DOHH2 (cell line): ENCODE results near the gene MUC5B.

Experiments used
- H3F3A ChIP-seq: fragments of 200-600 bp; sonication (generic), shearing (Covaris generic); 2 replicates; pipeline ENCODE4 v1.6.0; 2016; ENCODE audit warnings: antibody characterized with exemption, mild to moderate bottlenecking; ENCODE audit not compliant: control insufficient read depth, insufficient read depth
- H3K27ac ChIP-seq: fragments of 200-600 bp; sonication (generic); 2 replicates; pipeline ENCODE4 v1.5.1; 2014; ENCODE audit warnings: low read depth, mild to moderate bottlenecking, low read length, moderate library complexity
- H3K27me3 ChIP-seq: fragments of 200-600 bp; sonication (generic); 2 replicates; pipeline ENCODE4 v1.6.1; 2014; ENCODE audit warnings: mild to moderate bottlenecking, low read length, mixed read lengths; ENCODE audit not compliant: control insufficient read depth
- H3K36me3 ChIP-seq: fragments of 200-600 bp; sonication (generic); 2 replicates; pipeline ENCODE4 v1.6.1; 2014; ENCODE audit warnings: mild to moderate bottlenecking, low read length, moderate library complexity, mixed read lengths; ENCODE audit not compliant: control insufficient read depth
- H3K4me1 ChIP-seq: fragments of 200-600 bp; sonication (generic); 2 replicates; pipeline ENCODE4 v1.6.1; 2014; ENCODE audit warnings: mild to moderate bottlenecking, low read length, mixed read lengths; ENCODE audit not compliant: control insufficient read depth
- H3K4me2 ChIP-seq: fragments of 200-600 bp; sonication (generic); 2 replicates; pipeline ENCODE4 v1.6.0; 2014; ENCODE audit warnings: mild to moderate bottlenecking, low read length, moderate library complexity
- H3K4me3 ChIP-seq: fragments of 200-600 bp; sonication (generic); 2 replicates; pipeline ENCODE4 v1.5.1; 2014; ENCODE audit warnings: mild to moderate bottlenecking, low read length, mixed read lengths
- H3K79me2 ChIP-seq: fragments of 200-600 bp; sonication (generic); 2 replicates; pipeline ENCODE4 v1.6.1; 2014; ENCODE audit warnings: mild to moderate bottlenecking, low read length, mixed read lengths; ENCODE audit not compliant: control insufficient read depth
- H3K9me2 ChIP-seq: fragments of 200-600 bp; sonication (generic); replicated peaks from 2 replicates; pipeline ENCODE4 v1.6.1; 2014; ENCODE audit warnings: mild to moderate bottlenecking, low read length, mixed read lengths; ENCODE audit not compliant: control insufficient read depth
- H3K9me3 ChIP-seq: fragments of 200-600 bp; sonication (generic); 2 replicates; pipeline ENCODE4 v1.6.1; 2014; ENCODE audit warnings: antibody characterized with exemption, low read length, mixed read lengths; ENCODE audit not compliant: control insufficient read depth, insufficient read depth
- H4K20me1 ChIP-seq: fragments of 200-600 bp; sonication (generic); 2 replicates; pipeline ENCODE4 v1.6.0; 2014; ENCODE audit warnings: low read depth, mild to moderate bottlenecking, antibody characterized with exemption, low read length, moderate library complexity; ENCODE audit not compliant: control insufficient read depth, insufficient read depth
- EZH2phosphoT487 ChIP-seq: fragments of 200-600 bp; sonication (generic); IDR thresholded peaks from 2 replicates; pipeline ENCODE4 v1.6.1; 2017; ENCODE audit warnings: borderline replicate concordance, mild to moderate bottlenecking, antibody characterized with exemption, low read length, moderate library complexity, mixed read lengths
- TF ChIP-seq, protein P1 (sequence below): fragments of 200-600 bp; sonication (generic); IDR thresholded peaks from one replicate; pipeline ENCODE4 v1.5.1; 2014; ENCODE audit warnings: antibody characterized with exemption, mild to moderate bottlenecking, low read depth, low read length; ENCODE audit not compliant: poor library complexity, severe bottlenecking

The MUC5B gene

GRCh38 chr11:1254733-1255132 is 31.9 kb downstream of the MUC5B start:
- Histone ChIP-seq H4K20me1 (no peaks in the 10 kb centered on the region), H3K27me3 (no peaks in the 10 kb centered on the region), H3K9me2 (no peaks in the 10 kb centered on the region), H3K4me3 (no peak overlapping the region), H3K36me3 (no peaks in the 10 kb centered on the region), H3K4me2 (no peak overlapping the region), H3F3A (no peaks in the 10 kb centered on the region), H3K79me2 (no peaks in the 10 kb centered on the region), H3K9me3 (peaks cover 22% of the 10 kb centered on the region), H3K27ac (no peak overlapping the region), H3K4me1 (no peaks in the 10 kb centered on the region)
- TF ChIP-seq, protein P1, sequence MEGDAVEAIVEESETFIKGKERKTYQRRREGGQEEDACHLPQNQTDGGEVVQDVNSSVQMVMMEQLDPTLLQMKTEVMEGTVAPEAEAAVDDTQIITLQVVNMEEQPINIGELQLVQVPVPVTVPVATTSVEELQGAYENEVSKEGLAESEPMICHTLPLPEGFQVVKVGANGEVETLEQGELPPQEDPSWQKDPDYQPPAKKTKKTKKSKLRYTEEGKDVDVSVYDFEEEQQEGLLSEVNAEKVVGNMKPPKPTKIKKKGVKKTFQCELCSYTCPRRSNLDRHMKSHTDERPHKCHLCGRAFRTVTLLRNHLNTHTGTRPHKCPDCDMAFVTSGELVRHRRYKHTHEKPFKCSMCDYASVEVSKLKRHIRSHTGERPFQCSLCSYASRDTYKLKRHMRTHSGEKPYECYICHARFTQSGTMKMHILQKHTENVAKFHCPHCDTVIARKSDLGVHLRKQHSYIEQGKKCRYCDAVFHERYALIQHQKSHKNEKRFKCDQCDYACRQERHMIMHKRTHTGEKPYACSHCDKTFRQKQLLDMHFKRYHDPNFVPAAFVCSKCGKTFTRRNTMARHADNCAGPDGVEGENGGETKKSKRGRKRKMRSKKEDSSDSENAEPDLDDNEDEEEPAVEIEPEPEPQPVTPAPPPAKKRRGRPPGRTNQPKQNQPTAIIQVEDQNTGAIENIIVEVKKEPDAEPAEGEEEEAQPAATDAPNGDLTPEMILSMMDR: no peak
- no peak for TF ChIP-seq EZH2phosphoT487

DNA sequence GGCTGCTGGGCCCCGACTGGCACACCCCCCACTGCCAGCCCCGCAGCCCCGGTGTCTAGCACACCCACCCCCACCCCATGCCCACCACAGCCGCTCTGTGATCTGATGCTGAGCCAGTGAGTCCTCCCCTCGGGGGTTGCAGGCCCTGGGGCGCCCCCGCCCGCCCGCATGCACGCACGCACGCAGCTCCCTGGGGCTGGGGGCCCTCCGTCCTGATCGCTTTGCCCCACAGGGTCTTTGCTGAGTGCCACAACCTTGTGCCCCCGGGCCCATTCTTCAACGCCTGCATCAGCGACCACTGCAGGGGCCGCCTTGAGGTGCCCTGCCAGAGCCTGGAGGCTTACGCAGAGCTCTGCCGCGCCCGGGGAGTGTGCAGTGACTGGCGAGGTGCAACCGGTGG is 32.3 kb downstream of the MUC5B start:
- Histone ChIP-seq H3K79me2 (no peaks in the 10 kb centered on the region), H4K20me1 (no peaks in the 10 kb centered on the region), H3K4me2 (no peak overlapping the region), H3F3A (no peaks in the 10 kb centered on the region), H3K9me3 (peaks cover 22% of the 10 kb centered on the region), H3K4me3 (no peak overlapping the region), H3K27ac (no peak overlapping the region), H3K36me3 (no peaks in the 10 kb centered on the region), H3K9me2 (no peaks in the 10 kb centered on the region), H3K27me3 (no peaks in the 10 kb centered on the region), H3K4me1 (no peaks in the 10 kb centered on the region)
- TF ChIP-seq, protein P1: no peak
- TF ChIP-seq EZH2phosphoT487: no peak

- no peaks in the 10 kb centered on the region for H3K4me1 ChIP-seq
- no peaks in the 10 kb centered on the region for H3K79me2 ChIP-seq
- no peaks in the 10 kb centered on the region for H4K20me1 ChIP-seq
- H3K27me3 ChIP-seq: no peaks in the 10 kb centered on the region
- H3K27ac ChIP-seq: no peak overlapping the region
- no peak overlapping the region for H3K4me3 ChIP-seq
- H3K9me3 ChIP-seq: peaks cover 14% of the 10 kb centered on the region
- no peaks in the 10 kb centered on the region for H3F3A ChIP-seq
- H3K36me3 ChIP-seq: no peaks in the 10 kb centered on the region
- TF ChIP-seq, protein P1: no peak
- TF ChIP-seq EZH2phosphoT487: no peak
- H3K9me2 ChIP-seq: no peaks in the 10 kb centered on the region
- H3K4me2 ChIP-seq: no peak overlapping the region
Observed at GRCh38 chr11:1256257-1257045, 33.6 kb downstream of the MUC5B start.
